ENCODE results near the gene ATP13A4.

DNA sequence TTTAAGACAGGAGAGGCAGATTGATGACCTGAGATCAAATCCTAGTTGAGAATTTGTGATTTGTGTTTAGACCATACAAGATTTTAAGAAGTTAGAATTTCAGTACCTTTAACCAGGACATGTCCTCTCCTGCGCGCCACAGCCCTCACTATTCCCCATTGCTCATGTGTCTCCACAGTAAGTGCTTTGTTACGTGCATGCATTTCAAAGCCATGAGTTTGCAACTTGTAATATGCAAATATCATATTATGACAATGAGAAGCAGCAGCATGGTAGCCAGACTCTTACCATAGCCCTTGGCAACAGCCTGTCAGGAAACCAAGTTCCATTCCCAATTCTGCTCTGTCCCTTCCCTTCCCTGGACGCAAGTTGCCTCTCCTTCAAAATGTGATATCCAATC is 102.8 kb downstream of the ATP13A4 start:
- TF ChIP-seq EP300 (IDR thresholded peaks at IDR 0.05) (no peak), POLR2AphosphoS5 (IDR thresholded peaks at IDR 0.05) (no peak), POLR2A (IDR thresholded peaks at IDR 0.05) (no peak)
- TF ChIP-seq, protein P1, sequence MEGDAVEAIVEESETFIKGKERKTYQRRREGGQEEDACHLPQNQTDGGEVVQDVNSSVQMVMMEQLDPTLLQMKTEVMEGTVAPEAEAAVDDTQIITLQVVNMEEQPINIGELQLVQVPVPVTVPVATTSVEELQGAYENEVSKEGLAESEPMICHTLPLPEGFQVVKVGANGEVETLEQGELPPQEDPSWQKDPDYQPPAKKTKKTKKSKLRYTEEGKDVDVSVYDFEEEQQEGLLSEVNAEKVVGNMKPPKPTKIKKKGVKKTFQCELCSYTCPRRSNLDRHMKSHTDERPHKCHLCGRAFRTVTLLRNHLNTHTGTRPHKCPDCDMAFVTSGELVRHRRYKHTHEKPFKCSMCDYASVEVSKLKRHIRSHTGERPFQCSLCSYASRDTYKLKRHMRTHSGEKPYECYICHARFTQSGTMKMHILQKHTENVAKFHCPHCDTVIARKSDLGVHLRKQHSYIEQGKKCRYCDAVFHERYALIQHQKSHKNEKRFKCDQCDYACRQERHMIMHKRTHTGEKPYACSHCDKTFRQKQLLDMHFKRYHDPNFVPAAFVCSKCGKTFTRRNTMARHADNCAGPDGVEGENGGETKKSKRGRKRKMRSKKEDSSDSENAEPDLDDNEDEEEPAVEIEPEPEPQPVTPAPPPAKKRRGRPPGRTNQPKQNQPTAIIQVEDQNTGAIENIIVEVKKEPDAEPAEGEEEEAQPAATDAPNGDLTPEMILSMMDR (IDR thresholded peaks at IDR 0.05) = no peak
